Stimulated activated naive CD8-positive, alpha-beta T cell treated with anti-CD3 and anti-CD28 coated beads, Interleukin-15, amount 100 ng/mL, for 72 hours (primary cell): ENCODE data around the gene DCXR.
A peak's percentile ranks its signal among the peaks of the same experiment; 100 is the strongest.

Source experiments
- ATAC-seq: fragments of 150-1000 bp; cut with Tn5 transposase; 2 replicates; pipeline ENCODE4 v1.10.0; 2021; ENCODE audit warnings: mild to moderate bottlenecking, moderate library complexity
- DNase-seq, 2 donors: peaks; one replicate each; pipeline ENCODE4 v3.0.0; 2021 to 2022
- H3K27ac Mint-ChIP-seq, 2 donors: one replicate each; pipeline ENCODE4 v1.8.0; 2022; ENCODE audit warnings: mild to moderate bottlenecking in 2 of 2, mixed read lengths in 2 of 2, moderate library complexity in 2 of 2
- H3K27me3 Mint-ChIP-seq: one replicate; pipeline ENCODE4 v1.8.0; 2022; ENCODE audit warnings: mixed read lengths
- H3K4me1 Mint-ChIP-seq: one replicate; pipeline ENCODE4 v1.8.0; 2022; ENCODE audit warnings: mild to moderate bottlenecking, mixed read lengths
- H3K4me3 Mint-ChIP-seq, 2 donors: one replicate each; pipeline ENCODE4 v1.8.0; 2022; ENCODE audit warnings: mild to moderate bottlenecking in 2 of 2, mixed read lengths in 2 of 2, moderate library complexity in 1 of 2
- H3K9me3 Mint-ChIP-seq, 2 donors: one replicate each; pipeline ENCODE4 v1.8.0; 2022; ENCODE audit warnings: mixed read lengths in 2 of 2

DCXR gene

DNA sequence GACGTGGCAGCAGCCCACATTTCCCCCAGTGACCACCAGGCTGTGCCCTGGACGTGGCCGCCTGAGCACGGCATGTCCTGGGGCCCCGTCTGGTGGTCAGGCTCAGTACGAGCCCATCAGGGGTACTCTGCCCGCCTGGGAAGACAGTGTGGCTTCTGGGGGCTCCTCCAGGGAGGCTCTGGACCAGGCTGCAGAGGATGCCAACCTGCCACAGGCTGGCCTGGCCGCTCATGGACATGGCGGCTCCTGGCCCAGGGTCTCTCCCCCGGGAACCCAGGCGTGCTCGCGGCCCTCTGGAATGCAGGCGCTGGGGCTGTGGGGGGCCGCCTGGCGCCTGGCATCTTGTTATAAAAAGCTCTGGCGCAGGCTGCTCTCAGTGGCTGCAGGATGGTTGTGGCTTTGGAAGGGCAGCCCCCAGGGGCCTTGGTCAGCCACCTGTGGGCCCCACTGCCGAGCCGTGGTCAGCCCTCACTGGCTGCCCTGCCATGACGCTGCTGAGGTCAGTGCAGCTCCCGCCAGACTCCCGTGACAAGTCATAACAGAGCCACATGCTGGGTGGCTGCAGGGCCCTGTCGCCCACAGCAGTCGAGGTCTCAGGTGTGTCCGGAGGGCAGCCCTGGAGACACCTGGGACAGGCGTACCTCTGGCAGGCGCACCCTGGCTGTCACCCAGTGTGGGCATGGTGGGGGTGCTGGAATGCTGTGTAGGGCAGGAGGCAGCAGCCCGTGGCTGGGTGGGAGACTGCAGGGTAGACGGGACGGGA, 29.8 kb downstream of the DCXR start:
- H3K27ac Mint-ChIP-seq: no peak overlapping the region
- H3K27me3 Mint-ChIP-seq: no peaks in the 10 kb centered on the region
- peaks cover 9% of the 10 kb centered on the region for H3K4me1 Mint-ChIP-seq
- ATAC-seq (no peak), DNase-seq (no peak)
- H3K9me3 Mint-ChIP-seq: no peaks in the 10 kb centered on the region
- no peak overlapping the region for H3K4me3 Mint-ChIP-seq

DNA sequence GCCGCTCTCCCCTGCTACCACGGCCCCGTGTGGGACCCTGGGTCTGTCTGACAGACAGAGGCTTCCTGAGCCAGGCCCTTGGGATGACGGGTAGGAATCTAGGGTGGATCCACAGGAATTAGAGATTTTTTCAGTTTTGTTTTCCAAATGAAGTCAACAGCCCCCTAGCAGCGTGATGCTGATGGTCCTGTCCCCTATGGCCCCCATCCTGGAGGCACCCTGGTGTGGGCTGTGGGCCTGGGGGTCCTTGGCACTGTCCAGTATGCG, 30.3 kb downstream of the DCXR start:
- ATAC-seq (no peak), DNase-seq (no peak)
- Mint-ChIP-seq H3K27me3 (no peaks in the 10 kb centered on the region), H3K4me3 (no peak overlapping the region), H3K4me1 (peaks cover 9% of the 10 kb centered on the region), H3K9me3 (no peaks in the 10 kb centered on the region), H3K27ac (no peak overlapping the region)

DNA sequence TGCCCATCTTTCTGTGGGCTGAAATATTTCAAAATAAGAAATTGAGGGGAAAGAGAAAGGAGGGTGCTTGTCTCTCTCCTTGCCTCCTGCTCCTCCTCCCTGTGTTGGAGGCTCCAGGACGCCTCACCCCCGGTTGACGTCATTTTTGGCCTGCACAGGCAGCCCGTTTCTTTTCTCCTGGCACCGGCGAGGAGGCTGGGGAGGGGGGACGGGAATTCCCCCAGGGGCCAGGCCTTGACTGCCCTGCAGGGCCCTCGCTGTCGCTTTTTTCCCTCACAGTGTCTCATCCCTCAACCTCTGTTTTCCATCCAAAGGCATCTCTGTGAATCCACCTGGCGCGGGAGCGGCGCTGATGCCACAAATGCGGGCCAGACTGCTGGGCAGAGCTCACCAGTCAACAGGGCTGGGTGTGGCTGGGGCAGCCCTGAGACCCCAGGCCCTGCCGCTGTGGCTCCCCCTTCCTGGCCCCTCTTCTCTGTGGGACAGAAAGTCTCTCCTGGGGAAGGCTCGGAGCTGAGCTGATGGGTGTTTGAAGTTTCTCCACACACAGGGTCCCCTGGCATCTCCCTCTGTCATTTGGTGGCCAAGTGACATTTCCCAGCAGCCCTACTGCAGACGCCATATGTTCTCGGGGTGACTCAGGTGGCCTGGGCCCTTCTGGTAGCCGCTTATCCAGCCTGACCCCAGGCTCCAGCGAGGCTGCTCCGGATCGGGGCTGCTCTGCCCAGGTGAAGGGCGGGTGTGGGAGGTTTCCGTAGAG, 30.8 kb downstream of the DCXR start:
- no peaks in the 10 kb centered on the region for H3K27me3 Mint-ChIP-seq
- peaks cover 9% of the 10 kb centered on the region for H3K4me1 Mint-ChIP-seq
- DNase-seq: no peak
- no peak overlapping the region for H3K4me3 Mint-ChIP-seq
- no peaks in the 10 kb centered on the region for H3K9me3 Mint-ChIP-seq
- peak overlapping the region in 1 of 2 donors; percentile 27 for H3K27ac Mint-ChIP-seq
- ATAC-seq: no peak

DNA sequence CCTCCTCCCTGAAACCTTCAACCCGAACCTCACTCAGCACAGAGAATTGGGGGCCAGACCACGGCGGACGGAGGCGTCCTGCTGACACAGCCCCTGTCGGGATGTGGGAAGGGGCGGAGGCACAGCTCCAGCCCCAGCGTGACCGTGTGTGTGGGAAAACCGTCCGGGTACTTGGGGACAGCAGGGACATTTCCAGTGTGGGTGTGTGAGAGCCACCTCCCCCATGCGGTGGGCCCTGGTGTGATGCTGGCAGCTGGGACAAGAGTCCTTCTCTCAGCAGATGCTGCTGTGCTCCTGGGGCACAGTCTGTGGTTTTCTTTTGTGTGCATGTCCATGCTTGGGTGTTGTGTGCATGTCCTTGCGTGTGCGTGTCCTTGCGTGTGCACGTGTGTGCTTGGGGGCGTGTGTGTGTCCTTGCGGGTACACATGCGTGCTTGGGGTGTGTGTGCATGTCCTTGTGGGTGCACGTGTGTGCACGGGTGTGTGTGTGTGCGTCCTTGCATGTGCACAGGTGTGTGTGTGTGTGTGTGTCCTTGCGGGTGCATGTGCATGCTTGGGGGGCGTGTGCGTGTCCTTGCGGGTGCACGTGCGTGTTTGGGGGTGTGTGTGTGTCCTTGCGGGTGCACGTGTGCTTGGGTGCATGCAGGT, 31.7 kb downstream of the DCXR start:
- Mint-ChIP-seq H3K27me3 (no peaks in the 10 kb centered on the region), H3K4me1 (peaks cover 9% of the 10 kb centered on the region), H3K9me3 (no peaks in the 10 kb centered on the region), H3K4me3 (no peak overlapping the region), H3K27ac (no peak overlapping the region)
- no peak for DNase-seq
- ATAC-seq: no peak

DNA sequence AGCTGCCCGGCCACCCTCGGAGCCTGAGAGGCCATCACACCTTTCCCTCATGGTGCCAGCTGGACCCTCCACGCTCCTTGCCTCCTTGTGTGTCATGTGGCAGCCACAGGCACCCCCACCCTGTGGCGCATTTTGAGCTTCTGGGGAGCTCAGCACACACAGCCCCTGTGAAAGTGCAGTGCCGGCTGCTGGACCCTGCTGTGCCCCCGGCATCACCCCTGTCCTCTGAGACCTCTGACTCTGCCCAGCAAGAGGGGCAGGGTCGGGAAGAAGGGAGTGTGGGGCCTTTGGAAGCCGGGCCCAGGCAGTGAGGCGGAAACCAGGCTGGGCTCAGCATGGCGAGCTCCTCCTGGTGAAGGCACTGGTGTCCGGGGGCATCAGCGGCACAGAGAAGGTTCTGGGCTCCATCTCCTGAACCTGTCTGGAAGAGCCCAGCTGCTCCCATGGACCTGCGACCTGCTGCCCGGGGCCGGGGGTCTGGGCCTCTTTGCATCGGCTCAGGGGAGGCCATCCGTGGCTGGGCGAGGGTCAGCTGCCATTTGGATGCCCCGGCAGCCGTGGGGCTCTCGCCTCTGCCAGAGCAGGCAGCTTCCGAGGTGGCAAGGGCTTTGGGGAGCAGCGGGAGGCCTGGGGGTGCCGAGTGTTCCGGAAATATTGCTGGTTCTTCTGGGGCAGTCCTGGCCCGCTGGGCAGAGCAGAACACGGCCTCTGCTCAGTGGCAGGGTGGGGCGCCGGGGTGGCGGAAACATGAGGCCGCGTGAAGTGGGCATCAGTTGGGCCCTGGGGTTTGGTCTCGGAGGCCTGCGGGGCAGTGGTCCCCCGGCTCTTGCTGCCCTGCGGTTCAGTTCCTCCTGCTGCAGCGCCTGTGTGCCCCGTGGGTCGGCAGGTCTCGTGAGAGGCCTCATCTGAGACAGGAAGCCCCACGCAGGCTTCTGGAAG, 32.7 kb downstream of the DCXR start:
- Mint-ChIP-seq H3K4me3 (no peak overlapping the region), H3K27ac (no peak overlapping the region), H3K9me3 (no peaks in the 10 kb centered on the region), H3K4me1 (peaks cover 8% of the 10 kb centered on the region), H3K27me3 (no peaks in the 10 kb centered on the region)
- no peak for DNase-seq
- no peak for ATAC-seq

DNA sequence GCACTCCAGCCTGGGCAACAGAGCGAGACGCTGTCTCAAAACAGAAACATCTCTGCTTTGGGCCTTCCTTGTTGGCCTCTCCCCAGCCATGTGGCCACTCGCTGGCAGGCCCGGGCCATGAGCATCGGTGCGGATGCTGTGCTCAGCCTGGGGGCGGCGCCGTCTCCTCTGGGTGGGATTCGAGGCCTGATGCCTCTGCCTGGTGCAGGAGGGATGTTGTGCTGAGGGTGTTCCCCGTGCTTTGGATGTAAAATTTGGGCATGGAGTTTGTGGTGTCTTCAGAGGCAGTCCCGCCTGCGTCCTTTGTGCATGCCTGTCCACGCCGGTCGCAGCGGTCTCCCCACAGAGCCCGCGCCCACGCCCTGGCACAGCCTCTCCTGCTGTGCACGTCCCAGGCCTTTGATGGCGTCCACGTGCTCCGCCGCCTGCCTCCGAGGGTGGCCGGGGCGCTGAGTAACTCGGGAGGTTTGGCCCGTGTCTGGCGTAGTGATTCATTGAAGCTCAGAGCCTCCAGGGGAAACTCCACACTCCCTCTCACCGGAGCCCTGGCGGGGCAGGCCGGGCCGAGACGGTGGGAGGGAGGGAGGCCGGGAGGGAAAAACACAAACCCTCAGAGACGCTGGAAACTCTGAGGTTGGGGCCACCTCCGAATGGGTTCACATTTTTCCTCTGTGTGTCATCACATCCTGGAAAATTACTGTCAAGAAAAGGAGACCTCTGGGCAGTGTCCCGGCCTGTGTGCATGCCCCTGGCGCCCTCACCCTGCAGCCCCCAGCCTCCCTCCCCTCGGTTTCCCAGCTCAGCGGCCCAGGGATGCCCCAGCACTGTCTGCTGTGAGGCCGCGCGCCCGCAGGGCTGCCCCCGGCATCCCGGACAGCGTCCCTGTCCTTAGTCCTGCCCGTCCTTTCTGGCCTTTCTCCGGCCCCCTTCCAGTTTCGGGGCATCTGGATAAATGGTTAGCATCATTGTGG, 33.8 kb downstream of the DCXR start:
- H3K27ac Mint-ChIP-seq: no peak overlapping the region
- H3K4me1 Mint-ChIP-seq: no peaks in the 10 kb centered on the region
- no peaks in the 10 kb centered on the region for H3K27me3 Mint-ChIP-seq
- no peak overlapping the region for H3K4me3 Mint-ChIP-seq
- no peaks in the 10 kb centered on the region for H3K9me3 Mint-ChIP-seq
- DNase-seq: no peak
- no peak for ATAC-seq

DNA sequence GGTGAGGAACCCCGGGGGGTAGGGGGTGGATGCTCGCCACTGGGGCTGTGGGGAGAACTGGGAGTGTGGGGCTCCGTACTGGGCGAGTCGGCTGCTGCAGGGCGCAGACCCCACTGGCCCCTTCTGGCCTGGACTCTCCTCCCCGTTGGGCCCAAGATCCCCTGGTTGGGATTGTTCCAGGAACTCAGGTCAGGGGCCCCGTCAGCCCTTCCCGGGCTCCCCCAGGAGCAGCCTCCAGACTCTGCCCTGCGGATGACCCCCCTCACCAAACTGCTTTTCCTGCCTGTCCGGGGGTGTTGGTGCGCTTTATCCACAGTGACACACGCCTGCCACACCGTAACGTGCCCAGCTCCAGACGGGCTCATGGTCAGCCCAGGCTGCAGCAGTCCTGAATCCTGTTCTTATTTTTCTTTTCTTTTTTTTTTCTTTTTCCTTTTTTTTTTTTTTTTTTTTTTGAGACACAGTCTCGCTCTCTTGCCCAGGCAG, 35.9 kb downstream of the DCXR start:
- Mint-ChIP-seq H3K9me3 (no peaks in the 10 kb centered on the region), H3K27me3 (no peaks in the 10 kb centered on the region), H3K4me3 (no peak overlapping the region), H3K4me1 (no peaks in the 10 kb centered on the region), H3K27ac (peak overlapping the region; percentile 40 to 48)
- ATAC-seq (no peak), DNase-seq (no peak)

DNA sequence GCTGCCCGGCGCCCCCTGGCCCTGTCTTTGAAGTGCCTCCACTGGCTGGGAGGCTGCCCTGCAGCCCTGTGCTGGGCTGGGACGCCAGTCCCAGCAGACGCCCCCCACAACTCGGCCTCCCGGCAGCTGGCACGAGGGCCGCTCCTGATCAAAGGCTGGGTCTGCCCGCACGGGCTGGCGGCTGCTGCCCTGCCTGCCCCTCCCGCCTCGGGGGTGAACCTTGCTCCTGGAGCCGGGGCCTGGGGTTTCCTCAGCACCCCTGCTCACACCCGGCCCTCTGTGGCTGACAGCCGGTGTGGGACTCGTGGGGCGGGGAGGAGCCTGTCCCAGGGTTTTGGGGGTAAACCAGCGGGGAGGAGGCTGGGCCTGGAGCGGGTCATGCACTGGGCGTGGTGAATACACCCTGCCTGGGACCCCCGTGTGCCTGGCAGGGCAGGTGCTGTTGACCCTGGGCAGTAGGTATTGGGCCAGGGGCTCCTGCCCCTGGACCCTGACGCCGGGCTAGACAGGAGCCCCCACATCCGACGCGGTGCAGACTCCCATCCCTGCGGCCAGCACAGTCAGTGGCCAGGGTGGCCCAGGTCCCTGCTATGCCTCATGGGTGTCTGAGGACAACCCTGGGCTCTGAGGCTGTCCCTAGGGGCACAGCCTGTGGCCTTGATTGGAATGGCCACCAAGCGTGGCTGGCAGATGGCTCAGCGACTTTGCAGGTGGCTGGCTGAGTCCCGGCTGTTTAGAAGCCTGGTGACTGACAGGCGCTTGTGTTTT, 36.5 kb downstream of the DCXR start:
- DNase-seq: no peak
- Mint-ChIP-seq H3K4me1 (no peaks in the 10 kb centered on the region), H3K27me3 (no peaks in the 10 kb centered on the region), H3K9me3 (no peaks in the 10 kb centered on the region), H3K27ac (no peak overlapping the region), H3K4me3 (no peak overlapping the region)
- ATAC-seq: peak; percentile 33

DNA sequence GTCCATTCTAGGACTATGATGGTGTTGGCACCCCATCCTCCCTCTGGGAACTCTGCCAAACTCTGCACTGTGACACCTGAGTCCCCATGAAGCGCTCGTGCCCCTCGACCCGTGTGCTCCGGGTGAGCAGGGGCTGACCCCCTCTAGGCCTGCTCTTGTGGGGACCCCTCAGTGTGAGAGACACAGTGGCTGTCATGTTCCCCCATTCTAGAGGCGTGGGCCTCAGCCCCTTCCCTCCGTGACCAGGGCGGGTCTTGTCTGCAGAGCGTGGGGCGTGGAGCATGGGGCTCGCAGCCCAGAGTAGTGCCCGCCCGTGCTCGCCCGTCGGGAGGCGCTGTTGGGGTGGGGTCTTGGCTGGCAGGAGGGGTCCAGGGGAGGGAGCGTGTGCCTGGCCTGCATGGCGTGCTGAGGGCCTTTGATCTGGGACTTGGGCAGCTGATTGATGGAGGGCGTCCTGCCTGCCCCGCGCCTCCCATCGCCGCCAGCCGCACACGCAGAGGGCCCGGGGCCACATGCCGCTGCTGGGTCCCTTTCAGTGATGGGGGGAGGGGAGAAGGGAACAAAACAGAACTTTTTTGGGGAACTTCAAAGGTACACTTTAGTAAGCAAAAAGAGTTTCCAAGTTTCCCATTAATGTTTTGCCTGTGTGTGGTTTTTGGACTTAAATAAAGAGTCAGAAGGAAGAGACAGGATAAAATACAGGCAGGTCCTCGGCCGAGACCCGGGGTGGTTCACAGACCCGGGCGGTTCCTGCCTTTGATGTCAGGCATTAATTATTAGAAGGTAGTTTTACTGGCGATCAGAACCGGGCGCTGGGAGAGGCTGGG, 37.3 kb downstream of the DCXR start:
- no peaks in the 10 kb centered on the region for H3K27me3 Mint-ChIP-seq
- H3K27ac Mint-ChIP-seq: no peak overlapping the region
- H3K9me3 Mint-ChIP-seq: no peaks in the 10 kb centered on the region
- H3K4me1 Mint-ChIP-seq: no peaks in the 10 kb centered on the region
- no peak overlapping the region for H3K4me3 Mint-ChIP-seq
- ATAC-seq (peak; percentile 39), DNase-seq (no peak)

DNA sequence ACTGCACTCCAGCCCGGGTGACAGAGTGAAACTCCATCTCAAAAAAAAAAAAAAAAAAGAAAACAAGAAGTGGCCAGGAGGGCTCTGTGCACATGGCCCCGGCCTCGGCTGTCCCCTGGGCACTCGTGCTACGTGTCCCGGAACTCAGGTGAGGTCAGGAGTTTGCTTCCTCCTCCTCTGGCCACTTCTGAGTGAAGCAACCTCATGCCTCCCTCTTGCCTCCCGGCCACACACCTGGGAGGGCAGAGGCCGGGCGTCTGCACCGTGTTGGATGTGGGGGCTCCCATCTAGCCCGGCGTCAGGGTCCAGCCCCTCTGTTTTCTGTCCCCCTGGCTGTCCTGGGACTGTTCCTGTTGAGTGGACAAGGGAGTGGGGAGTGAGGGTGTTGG, 37.9 kb downstream of the DCXR start:
- DNase-seq (no peak), ATAC-seq (no peak)
- no peaks in the 10 kb centered on the region for H3K27me3 Mint-ChIP-seq
- no peak overlapping the region for H3K27ac Mint-ChIP-seq
- H3K4me3 Mint-ChIP-seq: no peak overlapping the region
- no peaks in the 10 kb centered on the region for H3K9me3 Mint-ChIP-seq
- no peaks in the 10 kb centered on the region for H3K4me1 Mint-ChIP-seq

DNA sequence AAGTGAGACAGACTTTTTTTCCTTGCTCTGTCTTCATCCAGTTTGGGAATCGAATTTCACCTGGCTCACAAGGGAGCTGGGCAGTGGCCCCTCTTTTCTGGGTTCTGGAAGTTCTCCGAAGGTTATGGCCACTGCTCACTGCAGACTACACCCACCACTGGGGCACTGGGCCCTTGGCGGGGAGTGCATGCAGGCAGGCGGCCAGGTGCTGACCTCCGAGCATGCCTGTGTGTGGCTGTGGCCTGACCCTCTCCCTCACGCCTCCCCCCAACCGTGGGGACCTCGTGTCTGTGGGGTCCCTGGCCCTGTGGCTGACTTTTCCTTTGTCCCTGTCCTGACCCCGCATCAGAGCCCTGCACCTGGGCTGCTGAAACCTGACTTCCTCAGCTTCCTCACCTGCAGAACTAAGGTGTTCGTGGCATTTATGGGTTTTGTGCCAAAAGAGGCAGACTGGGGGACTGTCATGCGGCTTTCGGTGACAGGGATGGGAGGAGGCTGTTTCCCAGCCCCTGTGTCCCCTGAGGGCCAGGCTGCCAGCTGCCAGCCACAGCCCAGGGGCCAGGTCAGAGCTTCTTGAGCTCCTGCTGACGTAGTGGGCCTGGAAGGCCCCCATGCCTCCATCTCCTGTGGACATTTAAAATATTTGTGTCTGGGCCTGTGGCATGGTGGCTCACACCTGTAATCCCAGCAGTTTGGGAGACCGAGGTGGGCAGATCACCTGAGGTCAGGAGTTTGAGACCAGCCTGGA, 38.6 kb downstream of the DCXR start:
- Mint-ChIP-seq H3K9me3 (no peaks in the 10 kb centered on the region), H3K27me3 (no peaks in the 10 kb centered on the region), H3K27ac (no peak overlapping the region), H3K4me3 (no peak overlapping the region), H3K4me1 (no peaks in the 10 kb centered on the region)
- DNase-seq: no peak
- ATAC-seq: no peak

DNA sequence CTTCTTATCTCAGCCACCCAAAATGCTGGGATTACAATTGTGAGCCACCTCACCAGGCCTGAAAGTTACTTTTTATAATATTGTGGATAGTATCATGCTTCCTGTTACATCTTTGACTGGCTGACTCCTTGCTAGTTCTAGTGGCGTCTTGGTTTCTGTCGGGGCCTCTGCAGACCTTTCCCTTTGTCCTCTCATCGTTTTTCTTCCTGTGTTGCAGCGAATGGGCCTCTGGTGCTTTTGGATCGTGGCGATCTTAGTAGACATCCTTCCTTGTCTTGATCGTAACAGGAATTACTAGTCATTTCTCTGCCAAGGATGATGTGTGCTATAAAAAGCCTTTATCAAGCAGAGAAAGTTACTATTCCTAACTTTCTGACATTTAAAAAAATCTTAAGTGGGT, 39.3 kb downstream of the DCXR start:
- no peak overlapping the region for H3K4me3 Mint-ChIP-seq
- ATAC-seq: no peak
- no peaks in the 10 kb centered on the region for H3K4me1 Mint-ChIP-seq
- no peaks in the 10 kb centered on the region for H3K27me3 Mint-ChIP-seq
- no peaks in the 10 kb centered on the region for H3K9me3 Mint-ChIP-seq
- no peak for DNase-seq
- no peak overlapping the region for H3K27ac Mint-ChIP-seq
